Activated T-cell treated with anti-CD3 and anti-CD28 coated beads, Interleukin-2, amount 50 U/mL, for 72 hours (primary cell): Measurements from ENCODE around the gene PNPLA2. TPM values are rescaled to one million over a fixed set of nuclear protein-coding genes. Genes with fewer than 3 reads are reported as not detected.

ENCODE experiments used
- ATAC-seq, 2 donors: fragments of 150-1000 bp; cut with Tn5 transposase; replicated peaks in 1 of 2; 2 replicates each; pipeline ENCODE4 v1.10.0; 2021; ENCODE audit warnings: moderate library complexity in 2 of 2, mild to moderate bottlenecking in 1 of 2
- DNase-seq, 2 donors: peaks; one replicate each; pipeline ENCODE4 v3.0.0; 2021 to 2022; ENCODE audit warnings: mixed read lengths in 1 of 2
- H3K27ac Mint-ChIP-seq: one replicate; pipeline ENCODE4 v1.8.0; 2022; ENCODE audit warnings: mild to moderate bottlenecking, moderate library complexity, mixed read lengths
- H3K27me3 Mint-ChIP-seq: one replicate; pipeline ENCODE4 v1.8.0; 2022; ENCODE audit warnings: low read depth, mixed read lengths
- H3K36me3 Mint-ChIP-seq, 2 donors: one replicate each; pipeline ENCODE4 v1.8.0; 2022; ENCODE audit warnings: mixed read lengths in 2 of 2, mild to moderate bottlenecking in 1 of 2; ENCODE audit not compliant: insufficient read depth in 2 of 2
- H3K4me1 Mint-ChIP-seq: one replicate; pipeline ENCODE4 v1.8.0; 2022; ENCODE audit warnings: low read depth, mixed read lengths
- H3K4me3 Mint-ChIP-seq, 2 donors: one replicate each; pipeline ENCODE4 v1.8.0; 2022; ENCODE audit warnings: mild to moderate bottlenecking in 2 of 2, mixed read lengths in 2 of 2, moderate library complexity in 2 of 2
- H3K9me3 Mint-ChIP-seq, 2 donors: one replicate each; pipeline ENCODE4 v1.8.0; 2022; ENCODE audit warnings: mixed read lengths in 2 of 2
- total RNA-seq, 2 donors: library from RNA; stranded (reverse); gene quantifications; one replicate each; pipeline ENCODE4 v1.2.3, GENCODE V29; 2022

Gene PNPLA2
- total RNA-seq, 2 donors from 2014 or later: 64.5 to 77.1 TPM

DNA sequence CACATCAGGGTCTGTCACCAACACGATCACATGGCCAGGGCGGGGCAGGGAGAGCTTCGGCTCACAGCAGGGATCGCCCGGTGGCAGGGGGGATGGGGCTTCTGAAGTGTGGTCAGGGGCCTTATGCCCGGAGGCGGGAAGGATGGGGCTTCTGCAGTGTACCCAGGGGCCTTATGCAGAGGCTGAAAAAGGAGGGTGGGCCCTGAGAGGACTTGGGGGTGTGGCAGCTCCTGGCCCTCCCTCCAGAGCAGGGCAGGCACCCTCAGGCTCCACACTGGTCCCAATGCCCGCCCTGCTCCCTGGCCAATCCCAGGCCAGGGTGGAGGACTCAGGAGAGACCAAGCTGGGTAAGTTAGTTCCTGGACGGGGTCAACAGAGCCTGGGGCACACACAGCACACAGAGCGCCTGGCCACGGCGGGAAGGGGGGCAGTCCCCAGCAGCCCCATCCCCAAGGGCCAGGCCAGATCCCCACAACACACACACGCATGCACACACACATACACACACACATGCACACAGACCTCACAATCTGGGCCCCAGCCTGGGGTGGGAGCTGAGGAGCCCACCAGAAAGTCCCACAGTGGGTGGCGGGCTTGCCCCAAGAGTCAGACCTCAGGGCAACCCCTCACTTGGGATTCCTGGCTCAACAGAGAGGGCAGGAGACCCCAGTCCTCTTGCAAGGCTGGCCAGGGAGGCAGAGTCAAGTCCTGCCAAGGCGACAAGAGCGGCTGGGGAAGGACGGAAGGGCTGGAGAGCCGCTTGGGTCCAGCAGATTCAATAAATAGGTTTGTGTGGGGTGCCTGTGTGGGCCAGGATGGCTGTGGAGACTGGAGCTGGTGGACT is 27.8 kb upstream of the PNPLA2 start:
- H3K27ac Mint-ChIP-seq: no peak overlapping the region
- peaks cover 2% of the 10 kb centered on the region for H3K4me1 Mint-ChIP-seq
- ATAC-seq (no peak), DNase-seq (no peak)
- no peaks in the 10 kb centered on the region for H3K9me3 Mint-ChIP-seq
- H3K27me3 Mint-ChIP-seq: no peaks in the 10 kb centered on the region
- no peak overlapping the region for H3K4me3 Mint-ChIP-seq
- peaks cover 0 to 1% of the 10 kb centered on the region in 2 donors for H3K36me3 Mint-ChIP-seq

DNA sequence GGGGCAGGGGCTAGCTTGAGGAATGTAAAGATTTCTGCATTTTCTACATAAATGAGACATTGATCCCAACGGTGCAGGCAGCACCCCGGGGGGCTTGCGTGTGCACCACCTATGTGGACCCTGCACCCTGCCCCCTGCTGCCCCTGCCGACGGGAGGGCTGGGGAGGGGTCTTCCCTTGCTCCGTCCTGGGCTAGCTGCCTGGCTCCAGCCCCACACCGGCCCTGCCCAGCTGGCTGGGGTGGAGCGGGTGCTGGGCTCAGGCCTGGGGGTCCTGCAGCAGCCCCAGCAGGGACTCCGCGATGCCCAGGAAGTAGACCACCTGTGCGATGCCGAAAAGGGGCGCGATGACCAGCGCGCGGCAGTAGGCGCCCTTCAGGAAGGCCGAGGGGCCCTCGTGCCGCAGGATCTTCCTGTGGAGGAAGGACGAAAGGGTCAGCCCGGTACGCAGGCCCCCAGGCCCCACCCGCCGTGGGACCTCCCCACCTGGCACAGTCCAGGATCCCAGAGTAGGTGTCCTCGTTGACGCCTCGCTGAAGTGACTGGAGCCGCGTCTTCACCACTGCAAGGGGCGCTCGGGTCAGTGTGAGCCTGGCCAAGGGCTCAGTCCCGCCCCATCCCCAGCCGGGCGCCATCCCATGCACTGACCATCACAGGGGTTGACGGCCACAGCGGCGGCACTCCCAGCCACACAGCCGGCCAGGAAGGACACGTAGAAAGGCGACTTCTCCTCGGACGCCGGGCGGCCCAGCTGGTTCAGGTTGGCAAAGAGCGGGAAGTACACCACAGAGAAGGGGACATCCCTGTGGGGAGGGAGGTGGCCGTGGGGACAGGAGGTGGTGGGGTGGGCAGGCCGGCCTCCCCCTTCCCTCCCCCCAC is 26.8 kb upstream of the PNPLA2 start:
- no peaks in the 10 kb centered on the region for H3K9me3 Mint-ChIP-seq
- peaks cover 12% of the 10 kb centered on the region for H3K4me1 Mint-ChIP-seq
- H3K4me3 Mint-ChIP-seq: no peak overlapping the region
- H3K27me3 Mint-ChIP-seq: no peaks in the 10 kb centered on the region
- DNase-seq (no peak), ATAC-seq (no peak)
- peaks cover 0 to 1% of the 10 kb centered on the region in 2 donors for H3K36me3 Mint-ChIP-seq
- no peak overlapping the region for H3K27ac Mint-ChIP-seq

DNA sequence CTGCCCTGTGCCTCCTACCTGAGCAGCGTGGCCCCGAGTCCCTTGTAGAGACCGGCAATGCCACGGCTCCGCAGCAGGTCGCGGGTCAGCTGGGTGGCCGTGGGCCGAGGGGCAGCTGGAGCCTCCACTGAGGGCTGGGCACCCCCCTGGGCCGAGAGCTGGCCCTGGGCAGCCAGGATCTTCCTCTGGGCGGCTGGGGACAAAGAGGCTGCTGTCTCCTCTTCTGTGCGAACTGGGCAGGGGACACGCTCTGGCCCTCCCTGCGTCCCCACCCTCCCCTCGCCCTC is 26.2 kb upstream of the PNPLA2 start:
- Mint-ChIP-seq H3K4me3 (no peak overlapping the region), H3K27me3 (no peaks in the 10 kb centered on the region), H3K4me1 (peaks cover 17% of the 10 kb centered on the region), H3K27ac (no peak overlapping the region), H3K9me3 (no peaks in the 10 kb centered on the region), H3K36me3 (peaks cover 0 to 1% of the 10 kb centered on the region in 2 donors)
- ATAC-seq (no peak), DNase-seq (no peak)

DNA sequence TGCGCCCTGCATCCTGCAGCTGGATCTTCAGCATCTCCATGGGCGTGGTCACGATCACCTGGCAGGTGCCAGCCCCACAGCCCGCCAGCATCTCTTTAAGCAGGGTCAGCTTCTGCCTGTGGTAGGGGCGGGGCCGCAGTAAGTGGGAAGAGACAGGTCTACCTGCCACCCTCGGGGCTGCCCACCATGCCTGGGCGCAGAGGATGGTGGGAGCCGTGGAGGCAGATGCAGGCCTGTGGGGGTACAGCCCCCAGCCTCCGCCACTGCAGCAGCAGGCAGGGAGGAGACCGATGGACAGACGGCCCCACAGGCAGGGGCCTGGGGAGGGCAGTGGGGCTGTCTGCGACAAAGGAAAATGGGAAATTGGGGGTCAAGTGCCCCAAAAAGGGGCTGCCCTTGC is 25.8 kb upstream of the PNPLA2 start:
- no peak for ATAC-seq
- H3K27me3 Mint-ChIP-seq: no peaks in the 10 kb centered on the region
- peaks cover 0 to 1% of the 10 kb centered on the region in 2 donors for H3K36me3 Mint-ChIP-seq
- no peak overlapping the region for H3K27ac Mint-ChIP-seq
- DNase-seq: no peak
- H3K4me1 Mint-ChIP-seq: peaks cover 17% of the 10 kb centered on the region
- H3K9me3 Mint-ChIP-seq: no peaks in the 10 kb centered on the region
- H3K4me3 Mint-ChIP-seq: no peak overlapping the region

DNA sequence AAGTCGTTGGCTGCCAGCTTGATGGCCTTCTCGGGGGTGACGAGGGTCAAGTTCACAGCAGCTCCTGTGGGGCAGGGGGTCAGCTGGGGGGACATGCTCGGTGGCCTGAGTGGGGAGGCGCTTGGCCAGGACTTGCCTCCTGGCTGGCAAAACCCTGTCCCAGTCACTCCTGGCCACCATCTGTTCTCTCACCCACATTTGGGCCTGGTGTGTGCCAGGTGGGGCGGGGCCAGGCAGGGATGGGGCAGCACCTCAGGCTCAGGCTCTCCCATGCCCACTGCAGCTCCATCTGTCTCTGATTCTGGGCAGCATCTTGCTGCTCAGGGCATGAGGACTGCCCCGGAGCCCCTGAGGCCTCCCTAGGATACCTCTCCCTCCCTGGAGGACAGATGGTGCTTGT is 25.2 kb upstream of the PNPLA2 start:
- H3K9me3 Mint-ChIP-seq: no peaks in the 10 kb centered on the region
- no peaks in the 10 kb centered on the region for H3K27me3 Mint-ChIP-seq
- peaks cover 0 to 1% of the 10 kb centered on the region in 2 donors for H3K36me3 Mint-ChIP-seq
- H3K27ac Mint-ChIP-seq: no peak overlapping the region
- H3K4me3 Mint-ChIP-seq: peak overlapping the region in 1 of 2 donors; percentile 20
- peaks cover 17% of the 10 kb centered on the region for H3K4me1 Mint-ChIP-seq
- ATAC-seq: no peak
- DNase-seq: no peak

DNA sequence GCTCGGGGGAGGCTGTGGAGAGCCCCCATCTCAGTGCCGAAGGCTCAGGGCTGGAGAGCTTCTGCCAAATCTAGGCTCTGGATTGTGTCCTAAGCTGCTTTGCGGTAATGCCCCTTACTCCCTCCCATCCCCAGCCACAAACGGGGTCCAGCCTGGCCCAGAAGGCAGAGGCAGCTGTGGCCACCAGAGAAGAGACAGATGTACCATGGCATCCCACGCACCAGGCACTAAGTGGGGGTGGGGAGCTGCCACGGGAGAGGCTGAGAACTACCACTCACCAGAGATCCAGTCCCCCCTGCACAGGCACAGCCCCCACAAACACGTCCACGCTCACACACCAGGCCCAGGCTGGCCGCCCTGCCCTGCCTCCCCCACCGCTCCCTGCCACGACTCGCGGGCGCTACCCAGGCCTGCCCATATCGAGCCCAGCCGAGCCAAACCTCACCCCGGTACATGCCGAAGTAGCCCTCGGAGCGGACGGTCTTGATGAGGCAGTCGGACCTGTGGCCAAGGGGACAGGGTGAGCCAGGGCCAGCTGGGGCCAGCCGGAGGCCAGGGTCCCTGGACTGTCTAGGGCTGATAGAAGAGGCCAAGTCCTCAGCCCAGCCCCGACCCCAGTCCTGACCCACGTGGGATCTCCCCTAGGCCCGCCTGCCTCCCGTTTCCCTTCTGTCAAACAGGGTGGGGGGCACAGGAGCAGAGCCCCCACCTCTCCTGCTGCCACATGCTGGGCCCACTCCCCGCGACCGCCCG is 24.5 kb upstream of the PNPLA2 start:
- ATAC-seq (no peak), DNase-seq (no peak)
- H3K4me1 Mint-ChIP-seq: peaks cover 17% of the 10 kb centered on the region
- H3K27me3 Mint-ChIP-seq: no peaks in the 10 kb centered on the region
- H3K9me3 Mint-ChIP-seq: no peaks in the 10 kb centered on the region
- H3K36me3 Mint-ChIP-seq: peaks cover 0 to 1% of the 10 kb centered on the region in 2 donors
- no peak overlapping the region for H3K27ac Mint-ChIP-seq
- peak overlapping the region in 1 of 2 donors; percentile 20 for H3K4me3 Mint-ChIP-seq

DNA sequence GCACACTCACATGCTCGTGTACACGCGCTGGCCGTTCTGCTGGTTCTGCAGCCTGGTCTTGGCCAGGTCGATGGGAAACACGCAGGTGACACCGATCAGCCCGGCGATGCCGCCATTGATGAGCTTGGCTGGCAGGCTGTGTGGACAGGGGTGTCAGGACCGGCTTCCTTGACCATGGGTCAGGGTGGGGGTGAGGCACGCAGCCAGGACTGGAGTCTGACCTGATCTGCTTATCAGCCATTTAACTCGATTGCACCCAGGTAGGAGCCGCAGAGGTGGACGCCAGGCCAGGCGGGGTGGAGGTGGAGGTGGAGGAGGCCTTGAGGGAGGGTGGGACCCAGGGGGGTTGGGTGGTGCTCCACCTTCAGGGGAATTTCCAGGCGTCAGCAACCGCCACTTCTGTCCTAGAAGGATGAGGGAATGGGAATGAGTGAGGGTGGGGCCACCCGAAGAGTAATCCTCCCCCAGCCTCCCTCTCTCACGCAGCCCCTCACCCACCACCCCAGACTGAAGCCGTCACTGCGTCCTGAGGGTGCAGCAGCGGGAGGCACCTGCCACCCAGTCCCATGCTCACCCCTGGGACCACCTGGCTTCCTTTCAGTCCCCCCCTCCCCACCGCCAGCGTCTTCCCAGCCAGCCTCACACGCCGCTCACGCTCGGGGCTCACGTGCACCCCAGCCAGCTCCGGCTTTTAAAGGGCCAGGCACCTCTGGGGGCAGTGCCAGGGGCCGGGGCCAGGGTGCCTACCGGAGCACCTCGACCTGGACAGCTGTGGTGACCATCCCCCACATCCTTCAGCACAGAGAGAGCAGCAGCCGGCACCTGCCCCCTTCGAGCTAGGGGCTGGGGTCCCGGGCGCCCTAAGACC is 23.7 kb upstream of the PNPLA2 start:
- H3K27ac Mint-ChIP-seq: peak overlapping the region; percentile 79

DNA sequence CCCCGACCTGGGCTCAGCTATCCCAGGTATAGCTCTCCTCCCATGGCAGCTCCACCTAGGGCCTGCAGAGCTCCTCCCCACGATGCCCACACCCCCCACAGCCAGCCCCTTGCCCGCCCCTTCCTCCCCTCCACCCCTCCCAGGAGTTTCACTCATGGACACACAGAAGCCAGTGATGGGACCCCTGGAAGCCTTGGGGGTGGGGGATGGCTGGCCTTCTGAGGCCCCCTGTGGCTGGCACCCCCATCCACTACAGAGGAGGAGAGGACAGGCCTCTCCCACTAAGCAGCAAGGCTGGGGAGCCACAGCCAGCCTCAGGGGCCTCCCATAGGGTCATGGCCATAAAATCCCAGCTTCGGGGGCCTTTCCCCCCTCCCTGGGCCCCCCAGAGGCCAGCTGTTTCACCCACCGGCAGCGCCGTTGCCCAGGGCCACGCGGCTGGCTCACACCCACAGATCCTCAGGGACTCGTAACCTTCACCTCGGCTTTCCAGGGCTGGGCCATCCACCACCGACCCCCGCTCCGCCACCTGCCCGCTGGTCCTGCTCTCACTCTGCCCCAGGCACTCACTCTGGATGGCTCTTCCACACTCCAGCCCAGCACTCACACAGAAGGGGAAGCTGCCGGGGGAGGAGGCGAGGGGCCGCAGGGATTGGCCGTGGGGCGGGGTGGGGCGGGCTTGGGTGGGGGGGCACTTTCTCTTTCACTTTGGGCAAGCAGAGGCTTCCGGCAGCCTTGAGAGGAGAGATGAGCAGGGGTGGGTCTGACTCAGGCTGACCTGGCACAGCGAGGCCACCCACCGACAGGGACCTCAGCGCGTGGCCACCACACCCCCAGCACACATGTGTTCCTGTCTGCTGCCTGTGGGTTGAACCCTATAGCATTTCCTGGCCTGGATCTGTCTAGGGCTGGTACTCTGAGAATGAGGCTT is 22.8 kb upstream of the PNPLA2 start:
- Mint-ChIP-seq H3K27ac (peak overlapping the region; percentile 79), H3K4me3 (peak overlapping the region; percentile 78 to 97), H3K4me1 (peaks cover 17% of the 10 kb centered on the region), H3K9me3 (no peaks in the 10 kb centered on the region), H3K27me3 (no peaks in the 10 kb centered on the region), H3K36me3 (peaks cover 0 to 1% of the 10 kb centered on the region in 2 donors)
- peak; percentile 85 to 93 for DNase-seq
- peak; percentile 80 to 84 for ATAC-seq

More for the DNA sequence above, 23.7 kb upstream of the PNPLA2 start:
- DNase-seq (no peak), ATAC-seq (no peak)
- no peaks in the 10 kb centered on the region for H3K27me3 Mint-ChIP-seq
- H3K9me3 Mint-ChIP-seq: no peaks in the 10 kb centered on the region
- peak overlapping the region; percentile 78 to 97 for H3K4me3 Mint-ChIP-seq
- peaks cover 0 to 1% of the 10 kb centered on the region in 2 donors for H3K36me3 Mint-ChIP-seq
- H3K4me1 Mint-ChIP-seq: peaks cover 17% of the 10 kb centered on the region

DNA sequence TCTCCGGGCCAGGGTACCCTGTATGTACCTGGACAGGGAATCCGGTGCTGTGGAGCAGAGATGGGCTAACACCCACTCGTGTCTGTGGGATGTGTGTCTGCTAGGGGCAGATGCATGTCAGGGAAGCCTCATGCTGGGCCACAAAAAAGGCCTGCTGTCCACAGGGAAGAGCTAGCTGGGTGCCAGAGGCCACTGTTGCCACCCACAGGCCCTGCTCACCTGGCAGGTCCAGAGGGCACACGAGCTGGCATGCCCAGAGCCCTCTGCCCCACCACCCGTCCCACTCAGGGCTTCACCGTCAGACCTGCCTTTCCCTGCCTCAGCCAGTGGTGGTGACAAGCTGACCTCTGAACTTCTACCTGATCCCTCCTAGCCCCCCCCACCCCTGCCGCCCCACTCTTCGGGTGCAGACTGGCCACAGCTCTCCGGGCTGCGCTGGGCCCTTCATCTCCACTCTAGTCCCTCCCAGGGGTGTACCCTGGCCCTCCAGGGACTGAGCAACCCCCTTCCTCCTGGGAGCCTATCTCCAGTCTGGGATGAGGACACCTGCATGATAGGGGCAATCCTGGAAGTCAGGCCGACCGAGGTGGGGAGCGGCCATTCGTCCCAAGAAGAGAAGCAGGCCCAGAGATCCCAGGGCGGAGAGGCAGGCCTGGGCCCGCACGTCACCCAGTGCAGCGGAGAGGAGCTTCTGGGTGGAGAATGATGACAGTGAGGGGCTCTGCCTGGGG is 22.0 kb upstream of the PNPLA2 start:
- DNase-seq (no peak), ATAC-seq (no peak)
- H3K36me3 Mint-ChIP-seq: peaks cover 0 to 2% of the 10 kb centered on the region in 2 donors
- peak overlapping the region; percentile 78 to 97 for H3K4me3 Mint-ChIP-seq
- H3K27me3 Mint-ChIP-seq: no peaks in the 10 kb centered on the region
- H3K9me3 Mint-ChIP-seq: no peaks in the 10 kb centered on the region
- peaks cover 17% of the 10 kb centered on the region for H3K4me1 Mint-ChIP-seq
- H3K27ac Mint-ChIP-seq: peak overlapping the region; percentile 78

DNA sequence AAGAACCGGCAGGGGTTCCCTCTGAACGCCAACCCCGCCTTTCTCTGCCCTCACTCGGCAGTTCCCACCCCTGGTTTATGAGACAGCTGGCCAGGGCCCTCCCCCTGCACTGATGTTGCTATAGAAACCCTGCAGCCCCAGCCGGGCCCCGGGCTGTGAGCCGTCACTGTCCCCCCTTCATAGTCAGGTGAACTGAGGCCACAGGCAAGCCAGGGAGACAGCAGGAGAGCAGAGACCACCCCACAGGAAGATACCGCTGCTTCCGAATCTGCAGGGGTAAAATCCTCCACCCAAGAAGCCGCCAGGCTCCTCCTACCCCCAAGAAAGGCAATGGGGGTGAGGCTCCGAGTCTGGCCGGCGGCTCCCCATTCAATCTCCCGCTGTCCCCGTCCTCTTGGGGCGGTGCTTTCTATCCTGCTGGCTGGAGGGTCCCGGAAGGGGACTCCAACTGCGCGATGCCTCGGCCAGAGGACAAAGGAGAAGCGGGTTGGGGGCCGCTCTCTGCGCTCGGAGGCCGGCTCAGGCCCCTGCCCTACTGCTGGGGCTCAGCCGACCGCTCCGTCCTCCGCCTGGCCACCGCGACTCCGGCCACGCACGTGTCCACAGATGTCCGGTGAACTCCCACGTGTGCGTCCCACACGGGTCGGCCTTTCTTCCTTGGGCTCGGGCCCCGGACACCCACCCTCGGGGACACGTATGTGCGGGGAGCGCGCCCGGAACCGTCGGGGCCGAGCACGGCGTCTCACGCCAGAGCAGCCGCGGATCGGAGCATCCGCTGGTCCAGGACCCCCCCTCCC is 21.2 kb upstream of the PNPLA2 start:
- ATAC-seq (peak; percentile 50 to 52), DNase-seq (peak; percentile 78 to 83)
- Mint-ChIP-seq H3K27ac (peak overlapping the region; percentile 78), H3K4me1 (peaks cover 17% of the 10 kb centered on the region), H3K36me3 (peaks cover 0 to 2% of the 10 kb centered on the region in 2 donors), H3K27me3 (no peaks in the 10 kb centered on the region), H3K4me3 (peak overlapping the region; percentile 78 to 97), H3K9me3 (no peaks in the 10 kb centered on the region)
